Upper lobe of left lung (tissue), 4 donors: Measurements from ENCODE around the gene PSME3IP1.

Experiments used
- CTCF ChIP-seq, 6 experiments: fragments of 450-650 bp in 4 of 6; fragments of 200-600 bp in 2 of 6; sonication (generic) in 2 of 6; IDR thresholded peaks; one replicate each; pipeline ENCODE4 v1.5.1; 2016 to 2019; ENCODE audit warnings: antibody characterized with exemption in 6 of 6
- EP300 ChIP-seq, 4 donors: sonication (generic); formaldehyde crosslinking; IDR thresholded peaks; one replicate each; pipeline ENCODE4 v1.5.1; 2017; ENCODE audit warnings: antibody characterized with exemption in 4 of 4, control low read depth in 2 of 4
- POLR2A ChIP-seq, 4 donors: fragments of 450-650 bp; IDR thresholded peaks; one replicate each; pipeline ENCODE4 v1.5.1; 2016 to 2017; ENCODE audit warnings: antibody characterized with exemption in 4 of 4, mild to moderate bottlenecking in 2 of 4
- POLR2AphosphoS5 ChIP-seq, 2 donors: sonication (generic); formaldehyde crosslinking; IDR thresholded peaks; one replicate each; pipeline ENCODE4 v1.5.1; 2017; ENCODE audit warnings: antibody characterized with exemption in 2 of 2

- TF ChIP-seq CTCF (IDR thresholded peaks at IDR 0.05) = peak in 2 of 6 experiments; percentile 20 to 34
- no peak for TF ChIP-seq POLR2AphosphoS5 (IDR thresholded peaks at IDR 0.05)
- TF ChIP-seq POLR2A (IDR thresholded peaks at IDR 0.05) = no peak
- no peak for TF ChIP-seq EP300 (IDR thresholded peaks at IDR 0.05)
Observed at GRCh38 chr16:57146735-57147134, 39.1 kb downstream of the PSME3IP1 start.
